Measurements from ENCODE around the gene IGFBPL1.

DNA sequence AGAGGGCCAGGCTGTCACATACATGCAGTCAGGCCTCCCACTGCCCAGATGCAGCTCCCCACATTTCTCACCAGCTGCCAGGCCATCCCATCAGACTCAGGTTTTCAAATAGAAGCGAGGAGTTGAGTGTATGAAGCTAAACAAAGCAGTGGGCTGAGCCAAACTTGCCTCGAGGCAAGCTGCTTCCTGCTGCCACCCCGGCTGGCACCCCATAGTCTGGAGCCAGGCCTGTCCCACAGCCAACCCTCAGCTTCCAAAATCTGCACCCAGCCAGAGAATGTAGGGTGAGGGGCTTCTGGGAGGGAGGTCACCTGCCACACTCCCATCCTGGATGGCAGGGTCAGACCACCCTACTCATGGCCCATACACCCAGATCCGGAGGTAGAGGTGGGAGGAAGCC is 54.1 kb downstream of the IGFBPL1 start:
- TF ChIP-seq, protein P1, sequence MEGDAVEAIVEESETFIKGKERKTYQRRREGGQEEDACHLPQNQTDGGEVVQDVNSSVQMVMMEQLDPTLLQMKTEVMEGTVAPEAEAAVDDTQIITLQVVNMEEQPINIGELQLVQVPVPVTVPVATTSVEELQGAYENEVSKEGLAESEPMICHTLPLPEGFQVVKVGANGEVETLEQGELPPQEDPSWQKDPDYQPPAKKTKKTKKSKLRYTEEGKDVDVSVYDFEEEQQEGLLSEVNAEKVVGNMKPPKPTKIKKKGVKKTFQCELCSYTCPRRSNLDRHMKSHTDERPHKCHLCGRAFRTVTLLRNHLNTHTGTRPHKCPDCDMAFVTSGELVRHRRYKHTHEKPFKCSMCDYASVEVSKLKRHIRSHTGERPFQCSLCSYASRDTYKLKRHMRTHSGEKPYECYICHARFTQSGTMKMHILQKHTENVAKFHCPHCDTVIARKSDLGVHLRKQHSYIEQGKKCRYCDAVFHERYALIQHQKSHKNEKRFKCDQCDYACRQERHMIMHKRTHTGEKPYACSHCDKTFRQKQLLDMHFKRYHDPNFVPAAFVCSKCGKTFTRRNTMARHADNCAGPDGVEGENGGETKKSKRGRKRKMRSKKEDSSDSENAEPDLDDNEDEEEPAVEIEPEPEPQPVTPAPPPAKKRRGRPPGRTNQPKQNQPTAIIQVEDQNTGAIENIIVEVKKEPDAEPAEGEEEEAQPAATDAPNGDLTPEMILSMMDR (IDR thresholded peaks at IDR 0.05): no peak
- TF ChIP-seq ZFX (IDR thresholded peaks at IDR 0.05; ENCODE audit: borderline replicate concordance): no peak
